Pulmonary artery endothelial cell (primary cell): ENCODE results near the gene SLC25A11. TPM values are rescaled to one million over a fixed set of nuclear protein-coding genes. Genes with fewer than 3 reads are reported as not detected.
"Not testable (repeated sequence)": the region's sequence is repeated elsewhere in the genome, so short reads cannot be mapped to it uniquely, and the experiment has no call there.

Experiments
- DNase-seq: peaks from one replicate; pipeline ENCODE4 v3.0.0-alpha.2; 2011; ENCODE audit warnings: low read depth, low spot score
- total RNA-seq: library from RNA; depleted of rRNA; stranded (reverse); fragments of >200 nt; gene quantifications from 2 replicates; pipeline ENCODE4 v1.2.3, GENCODE V29; 2014

SLC25A11 gene
- total RNA-seq, 1 donor from 2014 or later, result 61.6 TPM

DNA sequence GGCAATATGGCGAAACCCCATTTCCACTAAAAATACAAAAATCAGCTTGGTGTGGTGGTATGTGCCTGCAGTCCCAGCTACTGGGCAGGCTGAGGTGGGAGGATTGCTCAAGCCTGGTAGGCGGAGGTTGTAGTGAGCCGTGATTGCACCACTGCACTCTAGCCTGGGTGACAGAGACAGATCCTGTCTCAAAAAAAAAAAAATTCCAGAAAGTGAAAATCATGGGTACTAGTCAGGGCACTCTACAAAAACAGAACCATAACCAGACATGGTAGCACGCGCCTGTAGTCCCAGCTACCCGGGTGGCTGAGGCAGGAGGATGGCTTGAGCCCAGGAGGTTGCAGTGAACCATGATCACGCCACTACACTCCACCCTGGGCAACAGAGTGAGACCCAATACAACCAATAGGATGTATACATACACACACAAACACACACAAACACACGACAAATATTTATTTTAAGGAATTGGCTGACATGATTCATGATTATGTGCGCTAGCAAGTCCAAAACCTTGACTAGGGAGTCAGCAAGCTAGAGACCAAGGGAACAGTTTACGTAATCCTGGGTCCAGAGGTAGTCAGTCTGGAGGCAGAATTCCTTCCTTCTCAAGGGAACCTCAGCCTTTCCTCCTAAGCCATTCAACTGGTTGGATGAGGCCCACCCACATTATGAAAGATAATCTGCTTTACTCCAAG lies 19.3 kb downstream of the SLC25A11 start:
- DNase-seq, result no peak

DNA sequence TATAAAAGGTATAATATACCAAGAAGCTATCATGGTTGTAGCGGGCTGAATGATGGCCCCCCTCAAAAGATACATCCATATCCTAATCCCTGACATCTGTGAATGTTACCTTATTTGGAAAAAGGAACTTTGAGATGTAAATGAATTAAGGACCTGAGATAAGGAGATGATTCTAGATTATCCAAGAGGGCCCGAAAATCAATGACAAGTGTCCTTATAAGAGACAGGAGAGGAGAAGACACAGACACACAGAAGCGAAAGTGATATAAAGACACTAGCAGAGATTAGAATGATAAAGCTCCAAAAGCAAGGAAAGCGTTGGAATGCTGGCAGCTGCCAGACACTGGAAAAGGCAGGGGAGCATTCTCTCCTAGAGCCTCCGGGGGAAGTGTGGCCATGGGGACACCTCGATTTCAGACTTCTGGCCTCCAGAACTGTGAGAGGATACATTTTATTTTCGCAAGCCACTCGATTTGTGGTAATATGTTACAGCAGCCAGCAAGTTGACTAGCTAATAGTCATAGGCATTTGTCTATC lies 20.3 kb downstream of the SLC25A11 start:
- no peak for DNase-seq

DNA sequence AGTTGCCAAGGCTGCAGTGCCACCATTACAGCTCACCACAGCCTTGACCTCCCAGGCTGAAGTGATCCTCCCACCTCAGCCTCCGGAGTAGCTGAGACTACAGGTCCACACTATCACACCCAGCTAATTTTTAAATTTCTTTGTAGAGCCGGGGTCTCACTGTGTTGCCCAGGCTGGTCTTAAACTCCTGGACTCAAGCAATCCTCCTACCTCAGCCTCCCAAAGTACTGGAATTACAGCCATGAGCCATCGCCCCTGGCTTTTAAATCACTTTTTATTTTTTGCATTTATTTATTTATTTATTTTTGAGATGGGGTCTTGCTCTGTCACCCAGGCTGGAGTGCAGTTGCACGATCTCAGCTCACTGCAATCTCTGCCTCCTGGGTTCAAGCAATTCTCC lies 25.3 kb downstream of the SLC25A11 start:
- DNase-seq, result not testable (repeated sequence)

DNA sequence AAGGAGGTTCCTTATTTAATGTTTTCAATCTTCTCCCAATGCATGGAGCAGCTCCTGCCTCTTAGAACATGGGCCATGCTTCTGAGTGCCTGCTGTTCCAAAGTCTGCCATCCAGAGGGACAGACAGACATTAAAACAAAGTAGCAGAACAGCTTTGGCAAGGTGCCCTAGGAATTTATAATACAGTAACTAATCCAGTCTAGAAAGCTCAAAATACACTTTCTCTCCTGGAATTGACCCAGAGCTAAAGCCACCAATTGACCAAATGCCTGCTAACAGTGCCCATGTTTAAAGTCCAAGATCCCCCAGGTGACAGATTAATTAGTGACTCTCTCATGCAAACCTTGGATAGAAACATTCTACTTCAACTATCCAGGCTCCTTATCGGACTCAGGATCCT lies 25.9 kb downstream of the SLC25A11 start:
- DNase-seq, result no peak

GRCh38 chr17:4908711-4909496 lies 30.9 kb downstream of the SLC25A11 start:
- DNase-seq, result peak; percentile 87

DNA sequence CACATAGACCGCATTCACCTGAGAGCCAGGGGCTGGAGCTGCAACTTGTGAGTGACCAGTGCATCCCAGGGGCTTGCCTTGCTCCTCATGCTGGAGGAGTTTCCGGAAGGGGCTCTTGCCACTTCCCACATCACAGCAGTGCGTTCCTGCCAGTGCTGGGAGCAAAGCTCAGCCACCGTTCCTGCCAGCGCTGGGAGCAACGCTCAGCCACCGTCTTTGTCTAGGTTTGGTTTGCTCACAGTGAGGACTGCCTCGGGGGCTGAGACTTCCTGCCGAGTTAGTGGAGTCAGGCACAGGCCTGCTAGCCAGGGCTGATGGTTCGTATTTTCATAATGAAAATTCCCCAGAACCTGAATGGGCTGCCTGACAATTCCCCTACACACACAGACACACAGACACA lies 31.5 kb downstream of the SLC25A11 start:
- no peak for DNase-seq

DNA sequence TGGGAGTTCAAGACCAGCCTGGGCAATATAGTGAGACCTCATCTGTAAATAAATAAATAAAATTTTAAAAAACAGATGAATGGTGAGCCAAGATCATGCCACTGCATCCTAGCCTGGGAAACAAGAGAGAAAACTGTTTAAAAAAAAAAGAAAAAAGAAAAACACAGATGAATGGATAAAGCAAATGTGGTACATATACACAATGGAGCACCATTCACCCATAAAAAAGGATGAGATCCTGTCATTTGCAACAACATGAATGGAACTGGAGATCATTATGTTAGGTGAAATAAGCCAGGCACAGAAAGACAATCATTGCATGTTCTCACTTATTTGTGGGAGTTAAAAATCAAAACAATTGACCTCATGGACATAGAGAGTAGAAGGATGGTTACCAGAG lies 33.2 kb downstream of the SLC25A11 start:
- DNase-seq, result not testable (repeated sequence)

DNA sequence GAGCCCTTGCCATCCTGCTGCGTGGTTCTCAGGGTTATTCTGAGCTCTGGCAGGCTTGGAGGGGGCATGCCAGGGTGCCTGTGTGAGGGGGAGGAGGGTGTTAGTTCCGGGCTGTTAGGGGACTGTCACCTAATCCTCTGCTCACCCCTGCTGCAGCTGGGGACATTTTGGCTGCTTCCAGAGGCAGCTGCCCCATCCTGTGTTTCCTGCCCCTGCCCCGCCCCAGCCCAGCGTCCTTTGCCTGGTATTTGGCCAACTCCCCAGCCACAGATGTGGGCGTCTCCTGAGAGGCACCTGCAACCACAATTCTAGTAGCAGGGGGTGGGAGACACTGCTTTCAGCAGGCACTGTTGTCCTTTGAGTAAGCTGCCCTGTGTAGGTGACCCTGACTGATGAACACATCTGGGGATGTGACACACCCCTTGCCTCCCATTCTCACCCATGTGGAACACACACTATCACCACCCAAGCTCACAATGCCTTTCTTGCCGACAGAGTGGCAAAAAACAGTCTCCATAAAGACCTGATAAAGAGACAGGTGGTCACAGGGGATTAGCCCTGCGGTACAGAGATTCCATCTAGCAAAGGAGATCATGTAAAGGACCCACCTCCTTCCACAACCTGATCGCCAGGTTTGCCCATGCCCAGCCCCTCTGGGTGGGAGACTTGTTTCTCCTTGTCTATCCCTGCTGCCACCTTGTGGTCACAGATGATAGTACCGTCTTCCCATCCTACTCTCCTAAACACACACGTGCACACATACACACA lies 36.6 kb downstream of the SLC25A11 start, which contains the start of gene CHRNE:
CHRNE (minus strand) TSS at position 48 of the 768 bp plus-strand sequence; CDS start at position 13, 35 bp downstream.
- DNase-seq, result peak; percentile 55

DNA sequence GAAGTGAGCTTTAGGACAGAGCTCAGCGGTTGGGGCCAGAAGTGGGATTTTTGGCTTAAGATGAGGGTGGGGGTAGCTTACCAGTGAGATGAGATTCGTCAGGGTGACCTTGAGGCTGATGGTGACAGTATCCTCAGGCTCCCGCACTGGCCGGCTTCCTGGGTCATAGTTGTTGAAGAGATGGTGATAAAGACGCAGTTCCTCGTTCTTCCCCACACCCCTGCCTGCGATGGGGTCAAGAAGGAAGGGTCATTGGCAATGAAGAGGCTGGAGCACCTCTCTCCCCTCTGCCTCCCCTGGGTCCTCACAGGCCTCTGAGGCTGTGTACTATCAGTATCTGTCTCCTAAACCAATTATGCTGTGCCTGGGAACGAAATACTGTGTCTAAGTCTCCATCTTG lies 37.3 kb downstream of the SLC25A11 start:
- DNase-seq, result no peak

- DNase-seq, result no peak
Observed at GRCh38 chr17:4901648-4902344, 38.0 kb downstream of the SLC25A11 start.

- no peak for DNase-seq
Observed at GRCh38 chr17:4901108-4901647, 38.7 kb downstream of the SLC25A11 start.

DNA sequence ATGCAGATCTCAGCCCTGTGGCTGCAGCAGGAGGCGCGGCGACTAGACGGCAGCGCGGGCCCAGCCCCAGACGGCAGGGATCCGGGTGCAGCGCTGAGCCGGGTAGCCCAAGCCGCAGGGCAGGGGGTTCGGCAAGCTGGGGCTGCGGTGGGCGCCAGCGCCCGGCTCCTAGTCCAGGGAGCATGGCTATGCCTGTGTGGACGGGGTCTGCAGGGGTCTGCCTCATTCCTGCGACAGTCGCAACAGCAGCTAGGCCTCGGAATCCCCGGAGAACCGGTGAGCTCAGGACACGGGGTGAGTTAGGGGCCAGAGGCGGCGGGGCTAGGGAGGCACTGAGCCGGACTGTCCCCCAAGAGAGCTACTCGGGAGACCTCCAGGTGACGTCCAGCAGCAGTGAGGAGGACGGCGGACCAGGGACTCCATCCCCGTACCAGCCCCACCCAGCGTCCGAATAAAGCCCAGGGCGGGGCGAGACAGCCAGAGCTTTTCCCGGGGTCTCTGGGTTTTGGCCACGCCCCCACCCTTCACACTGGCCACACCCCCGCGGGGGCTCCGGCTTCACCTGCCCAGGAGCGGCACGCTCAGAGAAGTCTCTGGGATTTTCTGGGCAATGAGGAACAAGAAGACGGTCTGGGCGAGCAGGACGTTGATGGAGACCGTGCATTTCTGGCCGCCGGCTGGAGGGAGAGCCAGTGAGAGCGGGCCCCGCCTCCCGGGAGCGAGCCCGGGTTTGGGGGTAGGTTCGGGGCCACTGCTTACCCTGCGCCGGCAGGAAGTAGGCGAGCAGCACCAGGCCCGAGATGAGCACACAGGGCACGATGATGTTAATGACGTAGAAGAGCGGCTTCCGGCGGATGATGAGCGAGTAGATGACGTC lies 39.4 kb downstream of the SLC25A11 start:
- no peak for DNase-seq

- DNase-seq, result peak; percentile 36
Observed at GRCh38 chr17:4899341-4900230, 40.3 kb downstream of the SLC25A11 start, which contains the start of gene C17orf107. Gene C17orf107, plus strand, starts transcription at chr17:4899536. Its CDS starts 227 bp downstream, at chr17:4899763.

DNA sequence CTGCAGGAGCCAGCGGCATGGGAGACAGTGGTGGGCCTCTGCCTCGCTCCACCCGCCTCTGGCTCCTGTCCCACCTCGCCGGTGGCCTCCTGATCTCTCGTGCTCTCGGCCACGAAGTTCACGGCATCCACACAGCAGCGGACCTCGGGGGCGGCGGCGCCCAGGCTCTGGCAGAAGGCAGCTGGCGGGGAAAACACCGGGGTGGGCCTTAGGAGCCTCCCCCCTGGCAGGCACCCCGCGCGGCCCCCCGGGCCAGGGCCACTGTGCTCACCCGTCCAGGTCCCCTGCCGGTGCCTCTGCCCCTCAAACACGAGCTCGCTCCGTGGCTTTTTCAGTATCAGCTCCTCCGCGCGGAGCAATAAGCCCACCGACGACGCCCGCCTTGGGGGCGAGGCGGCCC lies 40.9 kb downstream of the SLC25A11 start:
- DNase-seq, result no peak

DNA sequence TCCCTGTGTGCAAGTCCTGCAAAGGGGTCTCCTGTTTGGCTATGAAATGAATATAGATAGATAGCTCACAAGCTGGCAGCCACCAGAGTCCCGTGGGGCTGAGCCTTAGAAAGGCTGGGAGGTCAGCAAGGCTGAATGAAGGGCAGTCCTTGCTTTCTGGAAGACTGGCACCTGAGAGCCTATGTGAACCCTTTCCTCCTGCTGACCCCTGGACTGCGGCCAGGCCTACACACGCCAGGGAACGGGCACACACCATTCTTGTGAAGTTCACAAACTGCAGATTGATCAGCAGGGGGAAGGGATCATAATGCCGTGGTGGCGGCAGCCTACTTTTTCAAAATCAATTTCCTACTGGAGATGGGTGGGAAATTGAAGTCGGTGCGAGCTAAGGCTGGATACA lies 41.5 kb downstream of the SLC25A11 start:
- DNase-seq, result no peak

DNA sequence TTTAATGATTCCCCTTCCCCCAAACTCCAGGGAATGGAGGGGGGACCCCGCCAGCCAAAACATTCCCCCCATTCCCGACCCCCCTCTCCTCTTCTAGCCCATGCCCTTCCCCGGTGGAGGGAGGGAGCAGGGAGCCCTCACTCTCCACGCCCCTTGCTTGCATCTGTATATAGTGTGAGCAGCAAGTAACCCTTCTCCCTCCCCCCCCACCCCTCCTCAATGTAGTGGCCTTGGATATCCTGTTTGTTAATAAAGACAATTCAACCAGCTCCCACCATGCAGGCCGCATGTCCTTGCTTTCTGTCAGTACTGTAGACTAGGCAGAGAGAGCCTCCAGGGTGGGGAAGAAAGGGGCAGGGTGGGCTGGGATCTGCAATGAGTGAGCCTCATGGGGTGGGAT lies 42.1 kb downstream of the SLC25A11 start:
- DNase-seq, result no peak

DNA sequence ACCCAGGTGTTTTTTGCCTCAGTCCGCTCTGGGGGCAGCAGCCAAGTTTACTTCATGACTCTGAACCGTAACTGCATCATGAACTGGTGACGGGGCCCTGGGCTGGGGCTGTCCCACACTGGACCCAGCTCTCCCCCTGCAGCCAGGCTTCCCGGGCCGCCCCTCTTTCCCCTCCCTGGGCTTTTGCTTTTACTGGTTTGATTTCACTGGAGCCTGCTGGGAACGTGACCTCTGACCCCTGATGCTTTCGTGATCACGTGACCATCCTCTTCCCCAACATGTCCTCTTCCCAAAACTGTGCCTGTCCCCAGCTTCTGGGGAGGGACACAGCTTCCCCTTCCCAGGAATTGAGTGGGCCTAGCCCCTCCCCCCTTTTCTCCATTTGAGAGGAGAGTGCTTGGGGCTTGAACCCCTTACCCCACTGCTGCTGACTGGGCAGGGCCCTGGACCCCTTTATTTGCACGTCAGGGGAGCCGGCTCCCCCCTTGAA lies 42.6 kb downstream of the SLC25A11 start:
- DNase-seq, result no peak
